Measurements from ENCODE around the gene VAMP5. TPM values are rescaled to one million over a fixed set of nuclear protein-coding genes. Genes with fewer than 3 reads are reported as not detected.
"Not testable (repeated sequence)": the region's sequence is repeated elsewhere in the genome, so short reads cannot be mapped to it uniquely, and the experiment has no call there.

VAMP5 gene
- total RNA-seq, 1 donor from 2014 or later, result 41.0 TPM

GRCh38 chr2:85558160-85558559 lies 26.1 kb upstream of the VAMP5 start:
- intact Hi-C loops (cut with micrococcal nuclease), result no loop called here
- Mint-ChIP-seq H3K4me3 (ENCODE audit: low read depth) (no peak overlapping the region), H3K36me3 (ENCODE audit: low read depth) (peaks cover 41% of the 10 kb centered on the region), H3K4me1 (ENCODE audit: low read depth) (peaks cover 22% of the 10 kb centered on the region), H3K27ac (peak overlapping the region; percentile 6), H3K9me3 (no peaks in the 10 kb centered on the region), H3K27me3 (ENCODE audit: low read depth) (no peaks in the 10 kb centered on the region)
- no peak for DNase-seq (ENCODE audit: low spot score)

GRCh38 chr2:85560403-85560726 lies 23.9 kb upstream of the VAMP5 start:
- intact Hi-C loops (cut with micrococcal nuclease), result loop anchor here (2.0 kb wide), 4 partner anchors 18 to 140 kb away; partner anchors contain the start of genes MAT2A and TMEM150A
- peaks cover 26% of the 10 kb centered on the region for H3K4me1 Mint-ChIP-seq (ENCODE audit: low read depth)
- DNase-seq (ENCODE audit: low spot score); H3K27me3 Mint-ChIP-seq (ENCODE audit: low read depth); H3K9me3 Mint-ChIP-seq: not testable (repeated sequence)
- peak overlapping the region; percentile 98 for H3K4me3 Mint-ChIP-seq (ENCODE audit: low read depth)
- peak overlapping the region; percentile 70 for H3K27ac Mint-ChIP-seq
- peaks cover 23% of the 10 kb centered on the region for H3K36me3 Mint-ChIP-seq (ENCODE audit: low read depth)

- H3K36me3 Mint-ChIP-seq (ENCODE audit: low read depth), result peaks cover 19% of the 10 kb centered on the region
- no peaks in the 10 kb centered on the region for H3K9me3 Mint-ChIP-seq
- intact Hi-C loops (cut with micrococcal nuclease), result loop anchor here (1.0 to 2.0 kb wide), 6 partner anchors 18 to 207 kb away; partner anchors contain the start of genes ELMOD3, MAT2A, RETSAT and RNF181
- no peak for DNase-seq (ENCODE audit: low spot score)
- H3K27ac Mint-ChIP-seq, result peak overlapping the region; percentile 70
- peaks cover 25% of the 10 kb centered on the region for H3K4me1 Mint-ChIP-seq (ENCODE audit: low read depth)
- H3K27me3 Mint-ChIP-seq (ENCODE audit: low read depth), result no peaks in the 10 kb centered on the region
- H3K4me3 Mint-ChIP-seq (ENCODE audit: low read depth), result peak overlapping the region; percentile 98
Measured at GRCh38 chr2:85560812-85561279, 23.4 kb upstream of the VAMP5 start.

GRCh38 chr2:85561280-85562212 lies 22.7 kb upstream of the VAMP5 start, which contains the start of gene GGCX:
TSS of gene GGCX (minus strand) at chr2:85561493. CDS start at chr2:85561428, 65 bp downstream.
- H3K36me3 Mint-ChIP-seq (ENCODE audit: low read depth), result peaks cover 12% of the 10 kb centered on the region
- H3K4me3 Mint-ChIP-seq (ENCODE audit: low read depth), result peak within 1 kb of the TSS; percentile 98
- intact Hi-C loops (cut with micrococcal nuclease), result loop anchor here (1.0 to 2.0 kb wide), 6 partner anchors 17 to 207 kb away; partner anchors contain the start of genes ELMOD3, MAT2A, RETSAT and RNF181
- DNase-seq (ENCODE audit: low spot score), result peak; percentile 87
- no peaks in the 10 kb centered on the region for H3K9me3 Mint-ChIP-seq
- H3K4me1 Mint-ChIP-seq (ENCODE audit: low read depth), result peaks cover 25% of the 10 kb centered on the region
- H3K27ac Mint-ChIP-seq, result peak within 1 kb of the TSS; percentile 93
- H3K27me3 Mint-ChIP-seq (ENCODE audit: low read depth), result no peaks in the 10 kb centered on the region

GRCh38 chr2:85564144-85564563 lies 20.1 kb upstream of the VAMP5 start:
- peaks cover 2% of the 10 kb centered on the region for H3K27me3 Mint-ChIP-seq (ENCODE audit: low read depth)
- no peaks in the 10 kb centered on the region for H3K36me3 Mint-ChIP-seq (ENCODE audit: low read depth)
- peaks cover 21% of the 10 kb centered on the region for H3K4me1 Mint-ChIP-seq (ENCODE audit: low read depth)
- H3K9me3 Mint-ChIP-seq, result no peaks in the 10 kb centered on the region
- no peak for DNase-seq (ENCODE audit: low spot score)
- no peak overlapping the region for H3K4me3 Mint-ChIP-seq (ENCODE audit: low read depth)
- H3K27ac Mint-ChIP-seq, result no peak overlapping the region
- intact Hi-C loops (cut with micrococcal nuclease), result no loop called here

GRCh38 chr2:85566265-85566664 lies 18.0 kb upstream of the VAMP5 start:
- no peak for DNase-seq (ENCODE audit: low spot score)
- Mint-ChIP-seq H3K4me3 (ENCODE audit: low read depth) (no peak overlapping the region), H3K27ac (no peak overlapping the region), H3K4me1 (ENCODE audit: low read depth) (peaks cover 10% of the 10 kb centered on the region), H3K9me3 (no peaks in the 10 kb centered on the region), H3K27me3 (ENCODE audit: low read depth) (peaks cover 16% of the 10 kb centered on the region), H3K36me3 (ENCODE audit: low read depth) (no peaks in the 10 kb centered on the region)
- intact Hi-C loops (cut with micrococcal nuclease), result no loop called here

- H3K4me1 Mint-ChIP-seq (ENCODE audit: low read depth), result peaks cover 18% of the 10 kb centered on the region
- H3K36me3 Mint-ChIP-seq (ENCODE audit: low read depth), result peaks cover 12% of the 10 kb centered on the region
- no peaks in the 10 kb centered on the region for H3K9me3 Mint-ChIP-seq
- peaks cover 14% of the 10 kb centered on the region for H3K27me3 Mint-ChIP-seq (ENCODE audit: low read depth)
- DNase-seq (ENCODE audit: low spot score), result no peak
- intact Hi-C loops (cut with micrococcal nuclease), result no loop called here
- no peak overlapping the region for H3K4me3 Mint-ChIP-seq (ENCODE audit: low read depth)
- no peak overlapping the region for H3K27ac Mint-ChIP-seq
Measured at GRCh38 chr2:85575739-85576138, 8.5 kb upstream of the VAMP5 start.

GRCh38 chr2:85577063-85577385 lies 7.2 kb upstream of the VAMP5 start:
- H3K4me3 Mint-ChIP-seq (ENCODE audit: low read depth), result peak overlapping the region; percentile 89
- intact Hi-C loops (cut with micrococcal nuclease), result loop anchor here (1.0 kb wide), 1 partner anchor 18 kb away; the partner anchor contains the start of gene RNF181
- H3K4me1 Mint-ChIP-seq (ENCODE audit: low read depth), result peaks cover 18% of the 10 kb centered on the region
- no peak for DNase-seq (ENCODE audit: low spot score)
- peak overlapping the region; percentile 80 for H3K27ac Mint-ChIP-seq
- peaks cover 20% of the 10 kb centered on the region for H3K36me3 Mint-ChIP-seq (ENCODE audit: low read depth)
- H3K27me3 Mint-ChIP-seq (ENCODE audit: low read depth), result peaks cover 5% of the 10 kb centered on the region
- H3K9me3 Mint-ChIP-seq, result no peaks in the 10 kb centered on the region

GRCh38 chr2:85577386-85578242 lies 6.6 kb upstream of the VAMP5 start, which contains the start of gene VAMP8:
TSS of gene VAMP8 (plus strand) at chr2:85577586. CDS start at chr2:85577647, 61 bp downstream.
- peak; percentile 45 for DNase-seq (ENCODE audit: low spot score)
- intact Hi-C loops (cut with micrococcal nuclease), result loop anchor here (1.0 to 2.0 kb wide), 2 partner anchors 17 to 18 kb away; partner anchors contain the start of genes GGCX and RNF181
- H3K4me3 Mint-ChIP-seq (ENCODE audit: low read depth), result peak within 1 kb of the TSS; percentile 89
- peaks cover 18% of the 10 kb centered on the region for H3K4me1 Mint-ChIP-seq (ENCODE audit: low read depth)
- peaks cover 25% of the 10 kb centered on the region for H3K36me3 Mint-ChIP-seq (ENCODE audit: low read depth)
- no peaks in the 10 kb centered on the region for H3K9me3 Mint-ChIP-seq
- peak within 1 kb of the TSS; percentile 80 for H3K27ac Mint-ChIP-seq
- peaks cover 2% of the 10 kb centered on the region for H3K27me3 Mint-ChIP-seq (ENCODE audit: low read depth)

- Mint-ChIP-seq H3K4me1 (ENCODE audit: low read depth) (peaks cover 22% of the 10 kb centered on the region), H3K36me3 (ENCODE audit: low read depth) (peaks cover 33% of the 10 kb centered on the region), H3K27ac (peak overlapping the region; percentile 80), H3K27me3 (ENCODE audit: low read depth) (no peaks in the 10 kb centered on the region), H3K9me3 (no peaks in the 10 kb centered on the region), H3K4me3 (ENCODE audit: low read depth) (peak overlapping the region; percentile 89)
- no peak for DNase-seq (ENCODE audit: low spot score)
- intact Hi-C loops (cut with micrococcal nuclease), result loop anchor here (2.0 kb wide), 1 partner anchor 18 kb away; the partner anchor contains the start of gene GGCX
Measured at GRCh38 chr2:85578243-85579180, 5.7 kb upstream of the VAMP5 start.

- intact Hi-C loops (cut with micrococcal nuclease), result loop anchor here (2.0 kb wide), 1 partner anchor 19 kb away; the partner anchor contains the start of gene GGCX
- no peak for DNase-seq (ENCODE audit: low spot score)
- Mint-ChIP-seq H3K4me1 (ENCODE audit: low read depth) (peaks cover 28% of the 10 kb centered on the region), H3K4me3 (ENCODE audit: low read depth) (peak overlapping the region; percentile 89), H3K27ac (peak overlapping the region; percentile 80), H3K9me3 (no peaks in the 10 kb centered on the region), H3K27me3 (ENCODE audit: low read depth) (no peaks in the 10 kb centered on the region), H3K36me3 (ENCODE audit: low read depth) (peaks cover 34% of the 10 kb centered on the region)
Measured at GRCh38 chr2:85579266-85579935, 4.8 kb upstream of the VAMP5 start.

Measured in activated T-helper 2 cell treated with anti-CD3 and anti-CD28 coated beads, Interferon-gamma antibody, Interleukin-2, Interleukin-4, amounts not matched to agents 10 μg/mL and 5 μg/mL and 100 μg/mL, durations not matched to agents 14 hours and 24 hours and 36 hours (primary cell).